ENCODE measurements around the gene PPL.
A peak's percentile ranks its signal among the peaks of the same experiment; 100 is the strongest.
"Not testable (repeated sequence)": the region's sequence is repeated elsewhere in the genome, so short reads cannot be mapped to it uniquely, and the experiment has no call there.

The PPL gene

DNA sequence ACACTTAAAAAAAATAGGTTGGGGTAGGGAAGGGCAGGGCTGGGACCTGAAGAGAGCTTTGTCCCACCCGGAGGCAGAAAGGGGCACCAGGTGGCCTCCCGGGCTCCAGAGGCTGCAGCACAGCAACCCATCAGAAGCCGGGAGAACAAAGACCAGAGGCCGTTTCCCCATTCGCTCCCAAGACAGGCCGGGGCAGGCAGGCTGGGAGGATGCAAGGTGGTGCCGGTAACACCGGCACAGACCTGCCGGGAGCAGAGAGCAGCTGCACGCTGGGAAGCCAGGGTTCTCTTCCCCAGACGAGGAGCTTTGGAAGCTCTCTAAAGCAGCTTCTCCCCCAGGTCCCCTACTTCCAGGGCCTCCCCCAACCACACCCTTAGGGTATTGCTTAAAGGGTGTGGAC, 5.6 kb downstream of the PPL start:
- no peak overlapping the region for H3K9ac ChIP-seq (ENCODE audit: low read length)
- no peak for DNase-seq (ENCODE audit: low read depth)
- H3K9me3 ChIP-seq (ENCODE audit: control insufficient read depth, low read length): peaks cover 10% of the 10 kb centered on the region
- peaks cover 18% of the 10 kb centered on the region for H3K4me1 ChIP-seq (ENCODE audit: control insufficient read depth, insufficient read depth, low read length)
- peaks cover 6% of the 10 kb centered on the region for H3K27me3 ChIP-seq (replicated peaks; ENCODE audit: control insufficient read depth, insufficient read depth, low read length)
- no peak overlapping the region for H3K4me3 ChIP-seq (ENCODE audit: low read length)
- H3K36me3 ChIP-seq (ENCODE audit: control insufficient read depth, insufficient read depth, low read length, severe bottlenecking): peaks cover 8% of the 10 kb centered on the region

DNA sequence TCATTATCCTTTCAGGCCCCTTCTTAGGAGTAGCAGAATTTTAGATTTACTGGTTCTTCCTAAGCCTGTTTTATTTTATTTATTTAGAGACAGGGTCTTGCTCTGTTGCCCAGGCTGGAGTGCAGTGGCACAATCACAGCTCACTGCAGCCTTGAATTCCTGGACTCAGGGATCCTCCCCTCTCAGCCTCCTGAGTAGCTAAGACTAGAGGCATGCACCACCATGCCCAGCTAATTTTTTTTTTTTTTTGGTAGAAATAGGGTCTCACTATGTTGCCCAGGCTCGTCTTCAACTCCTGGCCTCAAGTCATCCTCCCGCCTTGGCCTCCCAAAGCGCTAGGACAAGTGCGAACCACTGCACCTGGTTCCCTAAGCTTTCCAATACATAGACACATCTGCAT, 7.3 kb downstream of the PPL start:
- H3K4me1 ChIP-seq (ENCODE audit: control insufficient read depth, insufficient read depth, low read length); H3K27me3 ChIP-seq (replicated peaks; ENCODE audit: control insufficient read depth, insufficient read depth, low read length): not testable (repeated sequence)

DNA sequence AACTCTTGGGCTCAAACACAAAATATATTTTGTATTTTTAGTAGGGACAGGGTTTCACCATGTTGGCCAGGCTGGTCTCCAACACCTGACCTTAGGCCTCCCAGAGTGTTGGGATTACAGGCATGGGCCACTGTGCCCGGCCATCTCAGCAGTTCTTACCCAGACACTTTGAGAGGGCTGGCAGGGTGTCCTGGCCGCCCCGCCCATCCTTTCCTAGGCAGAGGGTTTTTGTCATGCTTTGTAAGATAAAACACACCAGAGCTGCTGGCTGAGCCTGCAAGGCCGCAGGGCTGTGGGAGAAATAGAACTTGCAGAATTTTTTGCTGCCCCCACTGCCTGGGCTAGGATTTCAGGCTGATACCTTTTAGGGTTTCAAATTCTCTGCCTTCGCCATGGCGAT, 8.7 kb downstream of the PPL start:
- H3K4me3 ChIP-seq (ENCODE audit: low read length): no peak overlapping the region
- H3K36me3 ChIP-seq (ENCODE audit: control insufficient read depth, insufficient read depth, low read length, severe bottlenecking): peaks cover 8% of the 10 kb centered on the region
- H3K27me3 ChIP-seq (replicated peaks; ENCODE audit: control insufficient read depth, insufficient read depth, low read length): peaks cover 4% of the 10 kb centered on the region
- no peaks in the 10 kb centered on the region for H3K4me1 ChIP-seq (ENCODE audit: control insufficient read depth, insufficient read depth, low read length)
- peaks cover 10% of the 10 kb centered on the region for H3K9me3 ChIP-seq (ENCODE audit: control insufficient read depth, low read length)
- DNase-seq (ENCODE audit: low read depth): no peak
- no peak overlapping the region for H3K9ac ChIP-seq (ENCODE audit: low read length)

More for the DNA sequence above, 7.3 kb downstream of the PPL start:
- not testable (repeated sequence) for DNase-seq (ENCODE audit: low read depth); H3K4me3 ChIP-seq (ENCODE audit: low read length); H3K36me3 ChIP-seq (ENCODE audit: control insufficient read depth, insufficient read depth, low read length, severe bottlenecking); H3K9ac ChIP-seq (ENCODE audit: low read length)
- H3K9me3 ChIP-seq (ENCODE audit: control insufficient read depth, low read length): peaks cover 10% of the 10 kb centered on the region

- no peak for DNase-seq (ENCODE audit: low read depth)
- peaks cover 10% of the 10 kb centered on the region for H3K9me3 ChIP-seq (ENCODE audit: control insufficient read depth, low read length)
- no peak overlapping the region for H3K4me3 ChIP-seq (ENCODE audit: low read length)
- H3K9ac ChIP-seq (ENCODE audit: low read length): no peak overlapping the region
- peaks cover 4% of the 10 kb centered on the region for H3K27me3 ChIP-seq (replicated peaks; ENCODE audit: control insufficient read depth, insufficient read depth, low read length)
- H3K36me3 ChIP-seq (ENCODE audit: control insufficient read depth, insufficient read depth, low read length, severe bottlenecking): peaks cover 8% of the 10 kb centered on the region
- no peaks in the 10 kb centered on the region for H3K4me1 ChIP-seq (ENCODE audit: control insufficient read depth, insufficient read depth, low read length)
Observed at GRCh38 chr16:4927661-4928060, 9.3 kb downstream of the PPL start.

- peaks cover 10% of the 10 kb centered on the region for H3K9me3 ChIP-seq (ENCODE audit: control insufficient read depth, low read length)
- peak overlapping the region; percentile 19 for H3K4me3 ChIP-seq (ENCODE audit: low read length)
- H3K27me3 ChIP-seq (replicated peaks; ENCODE audit: control insufficient read depth, insufficient read depth, low read length): peaks cover 4% of the 10 kb centered on the region
- DNase-seq (ENCODE audit: low read depth): no peak
- H3K36me3 ChIP-seq (ENCODE audit: control insufficient read depth, insufficient read depth, low read length, severe bottlenecking): peaks cover 8% of the 10 kb centered on the region
- H3K9ac ChIP-seq (ENCODE audit: low read length): no peak overlapping the region
- H3K4me1 ChIP-seq (ENCODE audit: control insufficient read depth, insufficient read depth, low read length): no peaks in the 10 kb centered on the region
Observed at GRCh38 chr16:4926928-4927327, 10.0 kb downstream of the PPL start.

- Histone ChIP-seq H3K4me1 (ENCODE audit: control insufficient read depth, insufficient read depth, low read length) (no peaks in the 10 kb centered on the region), H3K4me3 (ENCODE audit: low read length) (no peak overlapping the region), H3K27me3 (replicated peaks; ENCODE audit: control insufficient read depth, insufficient read depth, low read length) (peaks cover 4% of the 10 kb centered on the region), H3K36me3 (ENCODE audit: control insufficient read depth, insufficient read depth, low read length, severe bottlenecking) (peaks cover 8% of the 10 kb centered on the region), H3K9me3 (ENCODE audit: control insufficient read depth, low read length) (peaks cover 10% of the 10 kb centered on the region), H3K9ac (ENCODE audit: low read length) (no peak overlapping the region)
- DNase-seq (ENCODE audit: low read depth): no peak
Observed at GRCh38 chr16:4925791-4926190, 11.2 kb downstream of the PPL start.

DNA sequence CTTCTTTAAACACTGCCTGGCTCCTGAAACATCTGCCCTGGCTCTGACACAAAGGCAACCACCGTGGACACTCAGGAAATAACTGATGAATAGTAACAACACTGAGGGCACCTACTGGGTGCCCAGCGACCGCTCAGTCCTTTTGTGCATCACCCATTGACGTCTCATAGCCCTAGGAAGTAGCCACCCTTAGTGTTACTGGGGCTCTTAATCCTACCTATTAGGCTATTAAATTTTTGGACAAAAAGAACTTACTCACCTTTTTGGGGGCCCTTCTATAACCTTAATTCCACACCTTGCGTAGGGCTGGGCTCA, 11.7 kb downstream of the PPL start:
- DNase-seq (ENCODE audit: low read depth): no peak

DNA sequence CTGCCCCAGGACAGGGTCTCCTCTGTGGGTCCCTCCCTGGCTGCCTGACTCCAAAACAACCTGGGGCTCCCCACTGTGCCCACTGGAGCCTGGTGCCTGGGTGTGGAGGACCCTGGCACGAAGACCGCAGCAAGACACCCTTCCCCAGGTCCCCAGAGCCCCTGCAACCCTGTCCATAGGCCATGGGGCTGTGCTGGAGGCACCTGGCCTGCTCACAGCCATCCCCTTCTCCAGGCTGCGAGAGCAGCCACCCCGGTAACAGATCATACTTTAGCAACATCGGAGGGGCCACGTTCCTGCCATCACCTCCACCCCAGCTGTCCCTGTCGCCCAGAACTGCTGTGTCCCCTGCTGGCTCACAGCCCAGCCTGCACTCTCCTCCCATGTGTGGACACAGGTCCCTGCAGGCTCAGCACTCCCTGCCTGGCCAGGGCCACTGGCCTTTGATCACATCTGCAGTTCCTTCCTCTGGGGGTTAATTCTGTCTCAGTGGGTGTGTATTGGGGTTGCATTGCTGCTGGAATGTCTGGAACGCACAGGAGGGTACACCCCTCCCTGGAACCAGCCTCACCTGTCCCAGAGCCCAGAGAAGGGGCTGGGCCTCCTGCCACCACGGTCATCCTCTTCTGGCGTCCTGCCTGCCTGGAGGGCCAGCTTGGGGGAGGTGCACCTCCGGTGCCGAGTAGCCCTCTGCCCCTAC, 12.2 kb downstream of the PPL start:
- H3K9me3 ChIP-seq (ENCODE audit: control insufficient read depth, low read length): peaks cover 10% of the 10 kb centered on the region
- no peak overlapping the region for H3K9ac ChIP-seq (ENCODE audit: low read length)
- H3K27me3 ChIP-seq (replicated peaks; ENCODE audit: control insufficient read depth, insufficient read depth, low read length): peaks cover 4% of the 10 kb centered on the region
- no peak overlapping the region for H3K4me3 ChIP-seq (ENCODE audit: low read length)
- H3K4me1 ChIP-seq (ENCODE audit: control insufficient read depth, insufficient read depth, low read length): no peaks in the 10 kb centered on the region
- no peak for DNase-seq (ENCODE audit: low read depth)
- H3K36me3 ChIP-seq (ENCODE audit: control insufficient read depth, insufficient read depth, low read length, severe bottlenecking): peaks cover 8% of the 10 kb centered on the region

More for the DNA sequence above, 11.7 kb downstream of the PPL start:
- Histone ChIP-seq H3K36me3 (ENCODE audit: control insufficient read depth, insufficient read depth, low read length, severe bottlenecking) (peaks cover 8% of the 10 kb centered on the region), H3K4me3 (ENCODE audit: low read length) (no peak overlapping the region), H3K9ac (ENCODE audit: low read length) (no peak overlapping the region), H3K4me1 (ENCODE audit: control insufficient read depth, insufficient read depth, low read length) (no peaks in the 10 kb centered on the region), H3K9me3 (ENCODE audit: control insufficient read depth, low read length) (peaks cover 10% of the 10 kb centered on the region), H3K27me3 (replicated peaks; ENCODE audit: control insufficient read depth, insufficient read depth, low read length) (peaks cover 4% of the 10 kb centered on the region)

DNA sequence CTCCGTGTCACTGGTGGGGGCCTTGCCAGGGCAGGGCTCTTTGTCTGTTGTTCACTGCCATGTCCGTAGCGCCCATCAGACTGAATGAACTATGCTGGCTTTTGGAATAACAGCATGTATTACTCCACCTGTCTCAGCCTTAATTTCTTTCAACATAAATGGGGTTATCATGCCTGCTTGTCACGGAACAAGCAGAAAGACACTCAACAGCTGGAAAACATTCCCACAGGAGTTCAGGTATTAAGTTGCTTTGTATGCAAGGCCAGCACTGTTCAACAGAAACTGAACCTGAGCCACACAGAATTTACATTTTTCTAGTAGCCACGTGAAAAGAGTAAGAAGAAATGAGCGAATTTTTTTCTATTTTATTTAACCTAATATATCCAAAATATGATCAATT, 13.1 kb downstream of the PPL start:
- Histone ChIP-seq H3K4me1 (ENCODE audit: control insufficient read depth, insufficient read depth, low read length) (no peaks in the 10 kb centered on the region), H3K36me3 (ENCODE audit: control insufficient read depth, insufficient read depth, low read length, severe bottlenecking) (peaks cover 8% of the 10 kb centered on the region), H3K27me3 (replicated peaks; ENCODE audit: control insufficient read depth, insufficient read depth, low read length) (peaks cover 4% of the 10 kb centered on the region), H3K4me3 (ENCODE audit: low read length) (no peak overlapping the region), H3K9me3 (ENCODE audit: control insufficient read depth, low read length) (peaks cover 10% of the 10 kb centered on the region), H3K9ac (ENCODE audit: low read length) (no peak overlapping the region)
- DNase-seq (ENCODE audit: low read depth): no peak

DNA sequence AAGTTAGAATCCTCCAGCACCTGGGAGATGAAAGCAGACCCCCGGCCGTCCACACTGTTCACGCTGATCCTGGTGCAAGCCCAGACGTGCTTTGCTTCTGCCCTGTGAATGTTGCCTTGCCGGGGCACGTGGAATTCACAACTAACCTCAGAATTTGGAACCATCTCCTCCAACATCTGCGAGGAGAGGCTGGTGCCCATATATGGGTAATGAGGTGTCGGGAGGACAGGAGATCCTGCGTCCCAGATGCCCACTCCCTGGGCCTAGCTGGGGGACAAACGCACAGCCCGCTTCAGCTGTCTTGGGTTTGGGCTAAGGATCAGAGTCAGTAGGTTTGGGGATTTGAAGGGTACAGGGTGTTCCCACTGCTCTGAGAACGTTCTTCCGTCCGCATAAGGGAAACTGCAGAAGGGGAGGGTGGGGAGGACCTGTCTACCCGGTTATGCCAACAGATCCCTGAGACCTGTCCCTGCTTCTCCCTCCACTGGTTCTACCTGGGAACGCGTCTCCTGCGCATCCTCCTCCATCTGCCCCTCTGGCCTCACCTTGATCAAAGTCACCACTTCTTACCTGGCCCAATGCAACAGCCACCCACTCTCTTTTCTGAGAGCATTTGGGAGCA, 14.1 kb downstream of the PPL start:
- DNase-seq (ENCODE audit: low read depth): no peak
- H3K4me3 ChIP-seq (ENCODE audit: low read length): no peak overlapping the region

GRCh38 chr16:4920826-4921225, 16.1 kb downstream of the PPL start:
- H3K9me3 ChIP-seq (ENCODE audit: control insufficient read depth, low read length): no peaks in the 10 kb centered on the region
- peaks cover 4% of the 10 kb centered on the region for H3K27me3 ChIP-seq (replicated peaks; ENCODE audit: control insufficient read depth, insufficient read depth, low read length)
- H3K4me3 ChIP-seq (ENCODE audit: low read length): no peak overlapping the region
- H3K9ac ChIP-seq (ENCODE audit: low read length): no peak overlapping the region
- H3K4me1 ChIP-seq (ENCODE audit: control insufficient read depth, insufficient read depth, low read length): peaks cover 19% of the 10 kb centered on the region
- H3K36me3 ChIP-seq (ENCODE audit: control insufficient read depth, insufficient read depth, low read length, severe bottlenecking): no peaks in the 10 kb centered on the region
- no peak for DNase-seq (ENCODE audit: low read depth)

More for the DNA sequence above, 14.1 kb downstream of the PPL start:
- Histone ChIP-seq H3K36me3 (ENCODE audit: control insufficient read depth, insufficient read depth, low read length, severe bottlenecking) (peaks cover 8% of the 10 kb centered on the region), H3K9ac (ENCODE audit: low read length) (no peak overlapping the region), H3K27me3 (replicated peaks; ENCODE audit: control insufficient read depth, insufficient read depth, low read length) (peaks cover 4% of the 10 kb centered on the region), H3K9me3 (ENCODE audit: control insufficient read depth, low read length) (peaks cover 10% of the 10 kb centered on the region), H3K4me1 (ENCODE audit: control insufficient read depth, insufficient read depth, low read length) (no peaks in the 10 kb centered on the region)
